Endothelial cell of umbilical vein (primary cell): ENCODE results near the gene LRRC8E. TPM values are rescaled to one million over a fixed set of nuclear protein-coding genes. Genes with fewer than 3 reads are reported as not detected.

Source experiments
- BruUV-seq: library from RNA; stranded (reverse); fragments of 400-500 nt; replicated peaks from 2 replicates; lab custom pipeline; 2021; lab: Mats Ljungman, UMichigan
- CTCF ChIA-PET: fragments of 300-600, 350-600 bp; sonication (Branson Sonifier 250); formaldehyde crosslinking; loops from one replicate; lab custom pipeline; 2021; ENCODE audit warnings: antibody characterized with exemption, inconsistent platforms; lab: Charles Lee
- POLR2A ChIA-PET: fragments of 300-600, 350-600 bp; sonication (Branson Sonifier 250); formaldehyde crosslinking; loops from one replicate; lab custom pipeline; 2021; ENCODE audit warnings: antibody characterized with exemption, inconsistent platforms; lab: Charles Lee
- DNase-seq: peaks from one replicate; pipeline ENCODE4 v3.0.0-alpha.2; 2011; ENCODE audit warnings: low read depth, low spot score
- FAIRE-seq: peaks from 2 replicates; lab custom pipeline; 2011; peaks lifted over from hg19 to GRCh38; lab: Jason Lieb, UNC
- H2AFZ ChIP-seq: 2 replicates; pipeline ENCODE4 v1.6.0; 2012; ENCODE audit warnings: low read depth, low read length, control low read depth, inconsistent platforms
- H3K27ac ChIP-seq: 2 replicates; pipeline ENCODE4 v1.5.1; 2011; ENCODE audit warnings: low read depth, mild to moderate bottlenecking, control low read depth, low read length, moderate library complexity; ENCODE audit not compliant: insufficient read depth
- H3K27me3 ChIP-seq, 2 experiments: 2 replicates each; pipeline versions ENCODE4 v1.6.0 to v1.6.1; 2011; ENCODE audit warnings: low read length in 2 of 2, mixed read lengths in 1 of 2; ENCODE audit not compliant: control insufficient read depth in 2 of 2, insufficient read depth in 2 of 2
- H3K36me3 ChIP-seq, 2 experiments: 2 replicates in 1 of 2; 3 replicates in 1 of 2; pipeline ENCODE4 v1.5.1; 2011; ENCODE audit warnings: low read length in 2 of 2, mild to moderate bottlenecking in 1 of 2, moderate library complexity in 1 of 2; ENCODE audit not compliant: control insufficient read depth in 2 of 2, insufficient read depth in 2 of 2; ENCODE audit errors: extremely low read depth in 1 of 2
- H3K4me1 ChIP-seq: 3 replicates; pipeline ENCODE4 v1.5.1; 2011; ENCODE audit warnings: mild to moderate bottlenecking, low read length; ENCODE audit not compliant: control insufficient read depth, insufficient read depth; ENCODE audit errors: extremely low read depth
- H3K4me2 ChIP-seq: 2 replicates; pipeline ENCODE4 v1.6.1; 2011; ENCODE audit warnings: low read length, control low read depth, mixed read lengths; ENCODE audit not compliant: insufficient read depth
- H3K4me3 ChIP-seq, 3 experiments: fragments of 200-600 bp in 1 of 3; sonication (generic), shearing (Covaris generic) in 1 of 3; replicated peaks in 1 of 3; 2 replicates each; pipeline ENCODE4 v1.5.1; 2011 to 2016; ENCODE audit warnings: control low read depth in 3 of 3, low read length in 3 of 3, mild to moderate bottlenecking in 2 of 3, inconsistent platforms in 1 of 3, low read depth in 1 of 3, moderate library complexity in 1 of 3; ENCODE audit not compliant: insufficient read depth in 1 of 3
- H3K79me2 ChIP-seq: 2 replicates; pipeline ENCODE4 v1.6.0; 2012; ENCODE audit warnings: low read length, inconsistent platforms; ENCODE audit not compliant: control insufficient read depth, insufficient read depth
- H3K9ac ChIP-seq: replicated peaks from 2 replicates; pipeline ENCODE3; 2011; ENCODE audit warnings: low read length, control low read depth; ENCODE audit not compliant: insufficient read depth; ENCODE audit errors: extremely low read depth
- H3K9me1 ChIP-seq: replicated peaks from 3 replicates; pipeline ENCODE4 v1.6.0; 2011; ENCODE audit warnings: mild to moderate bottlenecking, low read length; ENCODE audit not compliant: control insufficient read depth, insufficient read depth; ENCODE audit errors: extremely low read depth
- H3K9me3 ChIP-seq: replicated peaks from 2 replicates; pipeline ENCODE4 v1.5.1; 2012; ENCODE audit warnings: low read length, inconsistent platforms; ENCODE audit not compliant: control insufficient read depth, insufficient read depth
- H4K20me1 ChIP-seq: replicated peaks from 2 replicates; pipeline ENCODE3; 2011; ENCODE audit warnings: mild to moderate bottlenecking, low read length; ENCODE audit not compliant: control insufficient read depth, insufficient read depth; ENCODE audit errors: extremely low read depth
- EZH2 ChIP-seq: IDR thresholded peaks from 2 replicates; pipeline ENCODE4 v1.6.1; 2012; ENCODE audit warnings: borderline replicate concordance, low read depth, mild to moderate bottlenecking, moderate library complexity, low read length, inconsistent platforms; ENCODE audit not compliant: severe bottlenecking
- FOS ChIP-seq: IDR thresholded peaks from 2 replicates; pipeline ENCODE4 v1.6.1; 2011; ENCODE audit warnings: mild to moderate bottlenecking, low read length, moderate library complexity, borderline replicate concordance; ENCODE audit not compliant: insufficient read depth
- GATA2 ChIP-seq: IDR thresholded peaks from 2 replicates; pipeline ENCODE4 v1.7.0; 2011; ENCODE audit warnings: low read depth, mild to moderate bottlenecking, moderate library complexity, mixed read lengths, low read length; ENCODE audit not compliant: insufficient read length, insufficient read depth
- JUN ChIP-seq: IDR thresholded peaks from 2 replicates; pipeline ENCODE4 v1.6.1; 2011; ENCODE audit warnings: borderline replicate concordance, low read depth; ENCODE audit not compliant: insufficient read length, insufficient read depth
- MYC ChIP-seq: IDR thresholded peaks from one replicate; pipeline ENCODE4 v1.6.1; 2011; ENCODE audit warnings: mild to moderate bottlenecking, low read depth, low read length
- POLR2A ChIP-seq: IDR thresholded peaks from 2 replicates; pipeline ENCODE4 v1.6.1; 2012; ENCODE audit warnings: low read depth, mild to moderate bottlenecking, control low read depth, low read length
- POLR2AphosphoS5 ChIP-seq: IDR thresholded peaks from 2 replicates; pipeline ENCODE4 v1.6.1; 2012; ENCODE audit warnings: low read depth, mild to moderate bottlenecking, control low read depth, low read length, moderate library complexity; ENCODE audit not compliant: insufficient read depth
- dilution Hi-C: fragments of 300-500 bp; cut with MboI; formaldehyde crosslinking; loops from one replicate; pipeline ENCODE4 v1.15.0; 2019; ENCODE audit warnings: low sequenced_read_pairs; ENCODE audit not compliant: extremely low pct_ligation_motif_present
- intact Hi-C: fragments of 100-400 bp; cut with micrococcal nuclease; formaldehyde crosslinking; loops from one replicate; pipeline ENCODE4 v1.10.0; 2022
- polyA plus RNA-seq, 4 experiments: library from polyadenylated mRNA; depleted of rRNA in 3 of 4; stranded (reverse) in 3 of 4; unstranded in 1 of 4; fragments of >200 nt; gene quantifications; 2 replicates each; pipeline versions ENCODE4 v1.2.1 to v1.2.3, GENCODE V29; 2011 to 2012; ENCODE audit warnings: missing spikeins in 1 of 4
- total RNA-seq: library from RNA; stranded (reverse); gene quantifications from 2 replicates; pipeline ENCODE4 v1.2.3, GENCODE V29; 2021
- TF ChIP-seq, protein P1 (sequence below), 2 donors: IDR thresholded peaks; 1 replicate in 1 of 2; 2 replicates in 1 of 2; pipeline ENCODE4 v1.5.1; 2011; ENCODE audit warnings: low read length in 2 of 2, mild to moderate bottlenecking in 2 of 2, moderate library complexity in 2 of 2, control low read depth in 1 of 2, inconsistent platforms in 1 of 2, low read depth in 1 of 2; ENCODE audit not compliant: insufficient read depth in 1 of 2; ENCODE audit errors: extremely low read depth in 1 of 2
- TF ChIP-seq, protein P2 (sequence below): IDR thresholded peaks from 2 replicates; pipeline ENCODE4 v1.6.1; 2011; ENCODE audit not compliant: insufficient read depth, insufficient read length

LRRC8E gene
- total and polyA plus RNA-seq, 2 donors (not counting 3 experiments of a cell fraction or from before 2014, with no cell fraction given): 1.1 to 1.6 TPM

DNA sequence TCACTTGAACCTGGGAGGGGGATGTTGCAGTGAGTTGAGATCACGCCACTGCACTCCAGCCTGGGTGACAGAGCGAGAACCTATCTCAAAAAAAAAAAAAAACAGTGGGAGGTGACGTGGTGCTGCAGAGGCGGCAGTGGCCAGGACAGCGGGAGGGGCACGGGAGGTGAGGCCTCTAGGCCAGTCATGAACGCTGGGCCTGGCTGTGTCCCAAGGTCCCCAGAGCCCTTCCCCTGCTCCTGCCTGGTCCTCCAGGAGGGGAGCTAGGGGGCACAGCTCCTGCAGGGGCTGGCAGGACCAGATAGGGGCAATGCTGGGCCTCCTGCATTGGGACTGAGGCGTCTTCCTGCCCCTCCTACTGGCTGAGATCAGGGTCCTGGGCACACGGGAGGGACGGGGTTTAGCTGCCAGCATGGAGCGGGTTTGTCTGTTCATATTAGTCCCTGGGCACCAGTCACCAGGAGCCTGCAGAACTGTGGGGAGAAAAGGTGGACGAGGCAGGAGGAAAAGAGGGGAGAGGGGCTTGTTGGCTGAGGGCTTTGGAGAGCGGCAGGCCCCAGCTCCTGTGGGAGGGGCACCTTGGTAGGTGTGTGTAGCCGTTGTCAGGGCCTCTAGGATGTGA, 19.9 kb downstream of the LRRC8E start:
- CTCF ChIA-PET: no interaction called here
- peaks cover 0 to 23% of the 10 kb centered on the region in 2 experiments for H3K36me3 ChIP-seq
- FAIRE-seq: no peak

More for the DNA sequence above, 19.9 kb downstream of the LRRC8E start:
- POLR2A ChIA-PET: interaction anchor here (0.6 to 0.7 kb wide), 2 partner anchors 12 to 616 kb away, joined by 3 read pairs; no protein-coding TSS in a partner anchor
- no peak for DNase-seq
- Histone ChIP-seq H3K9ac (no peak overlapping the region), H3K4me2 (no peak overlapping the region), H3K9me1 (no peaks in the 10 kb centered on the region), H3K79me2 (peaks cover 28% of the 10 kb centered on the region), H4K20me1 (no peaks in the 10 kb centered on the region), H2AFZ (no peak overlapping the region), H3K9me3 (no peaks in the 10 kb centered on the region), H3K27ac (no peak overlapping the region), H3K27me3 (no peaks in the 10 kb centered on the region), H3K4me3 (no peak overlapping the region), H3K4me1 (peaks cover 8% of the 10 kb centered on the region)
- dilution Hi-C loops: no loop called here
- intact Hi-C loops: no loop called here
- TF ChIP-seq, protein P1, sequence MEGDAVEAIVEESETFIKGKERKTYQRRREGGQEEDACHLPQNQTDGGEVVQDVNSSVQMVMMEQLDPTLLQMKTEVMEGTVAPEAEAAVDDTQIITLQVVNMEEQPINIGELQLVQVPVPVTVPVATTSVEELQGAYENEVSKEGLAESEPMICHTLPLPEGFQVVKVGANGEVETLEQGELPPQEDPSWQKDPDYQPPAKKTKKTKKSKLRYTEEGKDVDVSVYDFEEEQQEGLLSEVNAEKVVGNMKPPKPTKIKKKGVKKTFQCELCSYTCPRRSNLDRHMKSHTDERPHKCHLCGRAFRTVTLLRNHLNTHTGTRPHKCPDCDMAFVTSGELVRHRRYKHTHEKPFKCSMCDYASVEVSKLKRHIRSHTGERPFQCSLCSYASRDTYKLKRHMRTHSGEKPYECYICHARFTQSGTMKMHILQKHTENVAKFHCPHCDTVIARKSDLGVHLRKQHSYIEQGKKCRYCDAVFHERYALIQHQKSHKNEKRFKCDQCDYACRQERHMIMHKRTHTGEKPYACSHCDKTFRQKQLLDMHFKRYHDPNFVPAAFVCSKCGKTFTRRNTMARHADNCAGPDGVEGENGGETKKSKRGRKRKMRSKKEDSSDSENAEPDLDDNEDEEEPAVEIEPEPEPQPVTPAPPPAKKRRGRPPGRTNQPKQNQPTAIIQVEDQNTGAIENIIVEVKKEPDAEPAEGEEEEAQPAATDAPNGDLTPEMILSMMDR (IDR thresholded peaks at IDR 0.05; ENCODE audit: extremely low read depth in 1 of 2, insufficient read depth in 1 of 2, low read depth in 1 of 2, low read length in 2 of 2): no peak
- TF ChIP-seq FOS (no peak), POLR2A (no peak), POLR2AphosphoS5 (no peak), EZH2 (no peak), GATA2 (no peak), JUN (no peak), MYC (no peak)
- TF ChIP-seq, protein P2, sequence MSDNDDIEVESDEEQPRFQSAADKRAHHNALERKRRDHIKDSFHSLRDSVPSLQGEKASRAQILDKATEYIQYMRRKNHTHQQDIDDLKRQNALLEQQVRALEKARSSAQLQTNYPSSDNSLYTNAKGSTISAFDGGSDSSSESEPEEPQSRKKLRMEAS: no peak
- BruUV-seq: no TSS peak
